Measurements from ENCODE around the gene TMED6. TPM values are rescaled to one million over a fixed set of nuclear protein-coding genes. Genes with fewer than 3 reads are reported as not detected.

The TMED6 gene
- total and polyA plus RNA-seq, 4 donors, result 0.84 to 1.1 TPM; not detected in 2

DNA sequence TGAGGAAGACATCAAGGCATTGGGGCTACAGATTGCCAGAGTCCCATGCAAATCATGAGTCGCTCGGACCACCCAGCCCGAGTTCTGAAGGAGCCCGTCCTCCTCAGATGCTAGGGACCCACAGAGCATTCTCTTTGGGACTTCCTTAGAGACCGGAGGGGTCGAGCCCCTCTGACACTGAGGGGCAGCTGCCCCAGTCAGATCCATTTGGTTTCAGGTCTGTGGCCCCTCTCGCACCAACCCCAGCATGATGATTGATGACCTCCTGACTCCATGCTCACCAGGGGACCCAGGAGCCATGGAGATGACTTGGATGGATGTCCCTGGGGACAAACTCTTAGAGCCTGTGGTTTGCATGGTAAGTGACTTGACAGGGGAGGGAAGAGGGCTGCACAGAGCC is 29.2 kb downstream of the TMED6 start:
- 79 to 82% methylated on average over 7 of the region's 7 CpGs for WGBS, 2 donors
- intact Hi-C loops (cut with DNase I), result no loop called here

DNA sequence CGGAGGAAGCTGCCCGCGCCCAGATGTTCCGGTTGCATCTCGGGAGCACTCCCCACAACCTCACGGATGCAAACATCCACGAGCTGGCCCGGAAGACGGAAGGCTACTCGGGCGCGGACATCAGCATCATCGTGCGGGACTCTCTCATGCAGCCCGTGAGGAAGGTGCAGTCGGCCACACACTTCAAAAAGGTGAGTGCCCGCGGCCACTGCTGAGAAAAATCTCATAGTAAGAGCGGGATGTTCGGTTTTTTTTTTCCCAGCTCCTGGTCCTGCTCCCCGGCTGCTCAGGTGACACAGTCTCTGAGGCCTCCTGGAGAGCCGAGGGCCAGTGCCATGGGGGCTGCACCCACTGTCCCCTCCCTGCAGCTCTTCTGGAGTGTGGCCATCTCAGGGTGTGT is 30.5 kb downstream of the TMED6 start:
- ATAC-seq (ENCODE audit: low FRiP score) (no peak), DNase-seq (peak in 1 of 2 donors; percentile 68)
- WGBS, 2 donors, result 86 to 88% methylated on average over 22 of the region's 22 CpGs
- Histone ChIP-seq H3K27me3 (ENCODE audit: control insufficient read depth in 1 of 2, insufficient read depth in 2 of 2, low read length in 1 of 2) (no peaks in the 10 kb centered on the region), H3K4me3 (ENCODE audit: low read length in 2 of 2) (no peak overlapping the region), H3K9me3 (ENCODE audit: control insufficient read depth, low read length) (no peaks in the 10 kb centered on the region), H3K36me3 (ENCODE audit: control insufficient read depth in 1 of 2, insufficient read depth in 2 of 2, low read length in 1 of 2) (peaks cover 0 to 28% of the 10 kb centered on the region in 2 donors), H3K27ac (ENCODE audit: low read depth in 1 of 2, low read length in 2 of 2) (no peak overlapping the region), H3K4me1 (ENCODE audit: control insufficient read depth in 1 of 2, insufficient read depth in 2 of 2, low read length in 2 of 2) (no peaks in the 10 kb centered on the region)
- intact Hi-C loops (cut with DNase I), result no loop called here

More for the DNA sequence above, 29.2 kb downstream of the TMED6 start:
- H3K36me3 ChIP-seq (ENCODE audit: control insufficient read depth in 1 of 2, insufficient read depth in 2 of 2, low read length in 1 of 2), result peaks cover 0 to 26% of the 10 kb centered on the region in 2 donors
- no peaks in the 10 kb centered on the region for H3K4me1 ChIP-seq (ENCODE audit: control insufficient read depth in 1 of 2, insufficient read depth in 2 of 2, low read length in 2 of 2)
- no peak for ATAC-seq (ENCODE audit: low FRiP score)
- H3K4me3 ChIP-seq (ENCODE audit: low read length in 2 of 2), result no peak overlapping the region
- H3K9me3 ChIP-seq (ENCODE audit: control insufficient read depth, low read length), result no peaks in the 10 kb centered on the region
- no peaks in the 10 kb centered on the region for H3K27me3 ChIP-seq (ENCODE audit: control insufficient read depth in 1 of 2, insufficient read depth in 2 of 2, low read length in 1 of 2)
- peak in 1 of 2 donors; percentile 36 for DNase-seq
- no peak overlapping the region for H3K27ac ChIP-seq (ENCODE audit: low read depth in 1 of 2, low read length in 2 of 2)

DNA sequence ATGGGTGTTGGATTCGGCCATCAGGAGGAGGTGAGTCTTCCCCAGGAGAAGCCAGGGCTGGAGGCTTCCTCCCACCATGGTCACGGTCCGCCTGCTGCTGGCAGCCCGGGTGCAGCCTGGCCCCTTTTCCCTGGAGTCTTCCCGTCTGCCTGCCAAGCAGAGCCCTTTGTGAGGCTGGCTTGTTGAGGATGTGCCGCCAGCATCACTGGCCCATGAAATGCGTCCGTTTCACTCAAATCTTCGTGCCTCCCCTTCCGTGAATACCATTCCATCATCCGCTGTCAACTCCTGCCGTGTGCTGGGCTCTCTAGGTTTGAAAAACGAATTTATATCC is 30.9 kb downstream of the TMED6 start:
- Histone ChIP-seq H3K36me3 (ENCODE audit: control insufficient read depth in 1 of 2, insufficient read depth in 2 of 2, low read length in 1 of 2) (peaks cover 0 to 28% of the 10 kb centered on the region in 2 donors), H3K9me3 (ENCODE audit: control insufficient read depth, low read length) (no peaks in the 10 kb centered on the region), H3K4me3 (ENCODE audit: low read length in 2 of 2) (no peak overlapping the region), H3K27ac (ENCODE audit: low read depth in 1 of 2, low read length in 2 of 2) (no peak overlapping the region), H3K4me1 (ENCODE audit: control insufficient read depth in 1 of 2, insufficient read depth in 2 of 2, low read length in 2 of 2) (no peaks in the 10 kb centered on the region), H3K27me3 (ENCODE audit: control insufficient read depth in 1 of 2, insufficient read depth in 2 of 2, low read length in 1 of 2) (no peaks in the 10 kb centered on the region)
- DNase-seq (peak in 1 of 2 donors; percentile 55), ATAC-seq (ENCODE audit: low FRiP score) (no peak)
- intact Hi-C loops (cut with DNase I), result no loop called here
- WGBS, 2 donors, result 73 to 76% methylated on average over 13 of the region's 13 CpGs

DNA sequence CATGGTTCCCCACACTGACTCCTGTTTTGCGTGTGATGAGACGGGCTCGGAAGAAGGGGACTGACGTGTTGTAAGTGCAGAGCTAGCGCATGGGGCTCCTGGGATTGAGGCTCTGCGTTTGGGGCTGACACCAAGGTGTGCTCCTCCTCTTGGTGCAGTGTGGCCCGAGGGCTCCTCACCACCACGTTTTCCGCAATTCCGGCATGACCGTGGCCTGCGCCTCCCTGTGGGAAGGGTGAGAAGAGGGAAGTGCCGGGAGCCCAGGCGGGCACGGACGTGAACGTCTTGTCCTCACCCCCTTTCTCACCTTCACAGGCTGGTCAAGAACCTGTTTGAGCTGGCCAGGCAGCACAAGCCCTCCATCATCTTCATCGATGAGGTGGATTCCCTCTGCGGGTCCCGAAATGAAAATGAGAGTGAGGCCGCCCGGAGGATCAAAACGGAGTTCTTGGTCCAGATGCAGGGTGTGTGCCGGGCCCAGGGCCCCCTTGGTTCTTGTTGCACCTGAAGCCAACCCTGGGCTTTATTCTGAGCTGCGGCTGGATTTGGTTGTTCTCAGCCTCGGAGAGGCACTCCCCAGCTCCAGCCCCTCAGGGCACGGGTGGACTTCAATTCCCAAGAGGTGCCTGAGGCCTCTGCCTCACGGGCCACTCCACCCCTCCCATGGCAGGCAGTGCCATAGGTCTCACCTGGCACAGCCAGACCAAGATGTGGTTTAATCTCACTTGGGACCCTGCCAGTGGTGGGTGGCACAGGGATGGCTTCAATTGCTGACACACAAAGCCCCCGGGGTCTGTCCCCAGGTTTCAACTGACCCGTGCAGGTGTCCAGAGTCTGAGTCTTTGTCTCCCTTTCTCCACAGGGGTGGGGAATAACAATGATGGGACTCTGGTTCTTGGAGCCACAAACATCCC is 31.5 kb downstream of the TMED6 start:
- intact Hi-C loops (cut with DNase I), result no loop called here
- Histone ChIP-seq H3K36me3 (ENCODE audit: control insufficient read depth in 1 of 2, insufficient read depth in 2 of 2, low read length in 1 of 2) (peaks cover 0 to 28% of the 10 kb centered on the region in 2 donors), H3K9me3 (ENCODE audit: control insufficient read depth, low read length) (no peaks in the 10 kb centered on the region), H3K4me3 (ENCODE audit: low read length in 2 of 2) (no peak overlapping the region), H3K27ac (ENCODE audit: low read depth in 1 of 2, low read length in 2 of 2) (no peak overlapping the region), H3K4me1 (ENCODE audit: control insufficient read depth in 1 of 2, insufficient read depth in 2 of 2, low read length in 2 of 2) (no peaks in the 10 kb centered on the region), H3K27me3 (ENCODE audit: control insufficient read depth in 1 of 2, insufficient read depth in 2 of 2, low read length in 1 of 2) (no peaks in the 10 kb centered on the region)
- no peak for ATAC-seq (ENCODE audit: low FRiP score)
- WGBS, 2 donors, result 87 to 91% methylated on average over 30 of the region's 30 CpGs
- peak in 1 of 2 donors; percentile 65 for DNase-seq

DNA sequence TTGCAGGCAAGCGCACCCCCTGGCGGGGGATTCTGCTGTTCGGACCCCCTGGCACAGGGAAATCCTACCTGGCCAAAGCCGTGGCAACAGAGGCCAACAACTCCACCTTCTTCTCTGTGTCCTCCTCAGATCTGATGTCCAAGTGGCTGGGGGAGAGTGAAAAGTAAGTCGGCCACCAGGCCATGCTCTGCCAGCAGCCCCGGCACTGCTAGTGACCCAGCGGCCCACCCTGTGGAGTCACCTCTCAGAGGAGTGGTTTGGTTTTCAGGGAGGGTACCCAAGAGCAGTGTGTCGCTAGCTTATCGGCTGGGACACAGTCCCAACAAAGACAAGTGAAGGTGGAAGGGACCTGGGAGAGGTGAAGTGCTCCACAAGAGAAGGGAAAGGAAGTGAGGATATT is 32.2 kb downstream of the TMED6 start:
- WGBS, 2 donors, result 91 to 92% methylated on average over 9 of the region's 9 CpGs
- intact Hi-C loops (cut with DNase I), result no loop called here
- ATAC-seq (ENCODE audit: low FRiP score) (no peak), DNase-seq (peak in 1 of 2 donors; percentile 37)
- Histone ChIP-seq H3K27ac (ENCODE audit: low read depth in 1 of 2, low read length in 2 of 2) (no peak overlapping the region), H3K36me3 (ENCODE audit: control insufficient read depth in 1 of 2, insufficient read depth in 2 of 2, low read length in 1 of 2) (peaks cover 0 to 25% of the 10 kb centered on the region in 2 donors), H3K27me3 (ENCODE audit: control insufficient read depth in 1 of 2, insufficient read depth in 2 of 2, low read length in 1 of 2) (no peaks in the 10 kb centered on the region), H3K4me1 (ENCODE audit: control insufficient read depth in 1 of 2, insufficient read depth in 2 of 2, low read length in 2 of 2) (no peaks in the 10 kb centered on the region), H3K4me3 (ENCODE audit: low read length in 2 of 2) (no peak overlapping the region), H3K9me3 (ENCODE audit: control insufficient read depth, low read length) (no peaks in the 10 kb centered on the region)

DNA sequence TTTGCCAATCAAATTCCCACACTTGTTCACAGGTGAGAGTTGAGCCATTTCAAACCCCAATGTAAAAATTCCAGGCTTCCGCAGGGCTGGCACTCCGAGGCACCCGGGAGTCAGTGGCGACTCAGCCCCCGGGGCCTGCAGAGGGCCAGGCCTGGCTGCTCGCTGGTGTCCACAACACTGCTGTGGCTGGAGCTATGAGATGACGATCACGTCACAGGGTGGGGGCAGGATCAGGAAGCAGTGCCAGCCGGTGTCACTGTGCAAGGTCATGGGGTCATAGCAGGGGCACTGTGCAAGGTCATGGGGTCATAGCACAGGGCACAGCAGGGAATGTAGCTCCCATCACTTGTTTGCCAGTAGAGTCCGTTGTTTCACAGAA is 32.7 kb downstream of the TMED6 start:
- no peaks in the 10 kb centered on the region for H3K27me3 ChIP-seq (ENCODE audit: control insufficient read depth in 1 of 2, insufficient read depth in 2 of 2, low read length in 1 of 2)
- no peaks in the 10 kb centered on the region for H3K9me3 ChIP-seq (ENCODE audit: control insufficient read depth, low read length)
- ATAC-seq (ENCODE audit: low FRiP score) (no peak), DNase-seq (peak in 1 of 2 donors; percentile 70)
- H3K27ac ChIP-seq (ENCODE audit: low read depth in 1 of 2, low read length in 2 of 2), result no peak overlapping the region
- intact Hi-C loops (cut with DNase I), result no loop called here
- no peaks in the 10 kb centered on the region for H3K4me1 ChIP-seq (ENCODE audit: control insufficient read depth in 1 of 2, insufficient read depth in 2 of 2, low read length in 2 of 2)
- H3K4me3 ChIP-seq (ENCODE audit: low read length in 2 of 2), result no peak overlapping the region
- whole genome bisulfite sequencing, 2 donors, result 69 to 72% methylated on average over 10 of the region's 10 CpGs
- H3K36me3 ChIP-seq (ENCODE audit: control insufficient read depth in 1 of 2, insufficient read depth in 2 of 2, low read length in 1 of 2), result peaks cover 0 to 25% of the 10 kb centered on the region in 2 donors

DNA sequence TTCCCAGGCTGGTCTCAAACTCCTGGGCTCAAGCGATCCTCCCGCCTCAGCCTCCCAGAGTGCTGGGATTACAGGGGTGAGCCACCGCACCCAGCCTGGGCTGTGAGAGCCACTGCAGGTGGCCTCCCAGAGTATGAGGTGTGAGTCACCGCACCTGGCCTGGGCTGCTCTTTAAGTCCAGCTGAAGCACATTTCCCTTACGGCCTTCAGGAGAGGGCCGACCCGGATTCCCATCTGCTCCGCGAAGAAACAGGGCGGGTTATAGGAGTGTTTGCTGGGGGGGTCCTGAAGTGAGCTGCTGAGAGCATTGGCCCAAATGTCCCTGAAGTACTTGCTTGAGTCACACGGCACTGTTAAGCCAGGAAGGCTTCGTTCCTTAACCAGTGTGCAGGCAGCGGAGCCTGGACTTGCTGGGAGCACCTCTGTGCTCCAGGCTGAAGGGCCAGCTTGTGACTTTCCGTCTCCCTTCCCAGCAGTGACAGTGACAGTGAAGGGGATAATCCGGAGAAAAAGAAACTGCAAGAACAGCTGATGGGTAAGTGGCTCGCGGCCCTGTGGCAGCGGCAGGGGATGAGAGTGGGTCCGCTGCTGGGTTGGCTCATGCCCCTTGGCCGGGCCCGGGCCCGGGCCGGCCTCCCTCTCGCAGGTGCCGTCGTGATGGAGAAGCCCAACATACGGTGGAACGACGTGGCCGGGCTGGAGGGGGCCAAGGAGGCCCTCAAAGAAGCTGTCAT is 33.2 kb downstream of the TMED6 start:
- Histone ChIP-seq H3K36me3 (ENCODE audit: control insufficient read depth in 1 of 2, insufficient read depth in 2 of 2, low read length in 1 of 2) (peaks cover 0 to 23% of the 10 kb centered on the region in 2 donors), H3K4me1 (ENCODE audit: control insufficient read depth in 1 of 2, insufficient read depth in 2 of 2, low read length in 2 of 2) (no peaks in the 10 kb centered on the region), H3K27ac (ENCODE audit: low read depth in 1 of 2, low read length in 2 of 2) (no peak overlapping the region), H3K9me3 (ENCODE audit: control insufficient read depth, low read length) (no peaks in the 10 kb centered on the region), H3K4me3 (ENCODE audit: low read length in 2 of 2) (no peak overlapping the region), H3K27me3 (ENCODE audit: control insufficient read depth in 1 of 2, insufficient read depth in 2 of 2, low read length in 1 of 2) (no peaks in the 10 kb centered on the region)
- 92% methylated on average over 30 of the region's 30 CpGs for WGBS, 2 donors
- ATAC-seq (ENCODE audit: low FRiP score), result no peak
- DNase-seq, result peak in 1 of 2 donors; percentile 72
- intact Hi-C loops (cut with DNase I), result no loop called here

DNA sequence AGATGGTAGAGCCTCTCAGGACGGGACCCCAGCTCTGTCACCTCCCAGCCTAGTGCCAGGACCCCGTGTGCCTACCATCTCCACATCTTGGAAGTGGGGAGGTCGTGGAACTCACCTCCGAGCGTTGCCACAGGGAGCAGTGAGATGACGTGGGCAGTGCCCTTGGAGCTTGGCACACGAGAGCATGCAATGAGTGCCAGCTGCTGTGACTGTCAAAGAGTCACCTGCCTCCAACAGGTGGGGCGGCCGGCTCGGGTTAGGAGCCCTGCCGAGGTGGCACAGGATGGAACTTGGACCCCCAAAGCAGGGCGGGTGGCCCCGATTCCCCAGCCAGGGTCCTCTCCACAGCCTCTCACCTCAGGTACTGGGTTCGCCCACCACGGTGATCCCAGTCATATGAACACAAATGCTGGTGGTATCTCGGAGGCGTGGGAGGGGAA is 35.0 kb downstream of the TMED6 start:
- H3K4me3 ChIP-seq (ENCODE audit: low read length in 2 of 2), result no peak overlapping the region
- H3K36me3 ChIP-seq (ENCODE audit: control insufficient read depth in 1 of 2, insufficient read depth in 2 of 2, low read length in 1 of 2), result peaks cover 0 to 20% of the 10 kb centered on the region in 2 donors
- intact Hi-C loops (cut with DNase I), result no loop called here
- ATAC-seq (ENCODE audit: low FRiP score), result no peak
- no peak overlapping the region for H3K27ac ChIP-seq (ENCODE audit: low read depth in 1 of 2, low read length in 2 of 2)
- WGBS, 2 donors, result 91% methylated on average over 17 of the region's 17 CpGs
- no peaks in the 10 kb centered on the region for H3K4me1 ChIP-seq (ENCODE audit: control insufficient read depth in 1 of 2, insufficient read depth in 2 of 2, low read length in 2 of 2)
- no peaks in the 10 kb centered on the region for H3K9me3 ChIP-seq (ENCODE audit: control insufficient read depth, low read length)
- DNase-seq, result peak in 1 of 2 donors; percentile 53
- no peaks in the 10 kb centered on the region for H3K27me3 ChIP-seq (ENCODE audit: control insufficient read depth in 1 of 2, insufficient read depth in 2 of 2, low read length in 1 of 2)

Data from aorta (tissue), 5 donors.